ENCODE measurements around the gene ZNF207. TPM values are rescaled to one million over a fixed set of nuclear protein-coding genes. Genes with fewer than 3 reads are reported as not detected.

ZNF207 gene
- total and polyA plus RNA-seq, 9 of the 15 experiments (the other 6 are each of a cell fraction or from before 2014, with no cell fraction given) = 123 to 370 (median 250) TPM

- TF ChIP-seq ADNP (tag; IDR thresholded peaks at IDR 0.05) = no peak
- peak; percentile 97 for TF ChIP-seq RB1 (IDR thresholded peaks at IDR 0.05; ENCODE audit: low read depth)
- TF ChIP-seq ZNF174 (CRISPR knock-in tag; IDR thresholded peaks at IDR 0.05) = no peak
- no peak for TF ChIP-seq HDAC8 (tag; IDR thresholded peaks at IDR 0.05)
- no peak for TF ChIP-seq ZC3H4 (CRISPR knock-in tag; IDR thresholded peaks at IDR 0.05; ENCODE audit: borderline replicate concordance)
- TF ChIP-seq CXXC5 (CRISPR knock-in tag; IDR thresholded peaks at IDR 0.05) = peak; percentile 90
- TF ChIP-seq, protein P1, sequence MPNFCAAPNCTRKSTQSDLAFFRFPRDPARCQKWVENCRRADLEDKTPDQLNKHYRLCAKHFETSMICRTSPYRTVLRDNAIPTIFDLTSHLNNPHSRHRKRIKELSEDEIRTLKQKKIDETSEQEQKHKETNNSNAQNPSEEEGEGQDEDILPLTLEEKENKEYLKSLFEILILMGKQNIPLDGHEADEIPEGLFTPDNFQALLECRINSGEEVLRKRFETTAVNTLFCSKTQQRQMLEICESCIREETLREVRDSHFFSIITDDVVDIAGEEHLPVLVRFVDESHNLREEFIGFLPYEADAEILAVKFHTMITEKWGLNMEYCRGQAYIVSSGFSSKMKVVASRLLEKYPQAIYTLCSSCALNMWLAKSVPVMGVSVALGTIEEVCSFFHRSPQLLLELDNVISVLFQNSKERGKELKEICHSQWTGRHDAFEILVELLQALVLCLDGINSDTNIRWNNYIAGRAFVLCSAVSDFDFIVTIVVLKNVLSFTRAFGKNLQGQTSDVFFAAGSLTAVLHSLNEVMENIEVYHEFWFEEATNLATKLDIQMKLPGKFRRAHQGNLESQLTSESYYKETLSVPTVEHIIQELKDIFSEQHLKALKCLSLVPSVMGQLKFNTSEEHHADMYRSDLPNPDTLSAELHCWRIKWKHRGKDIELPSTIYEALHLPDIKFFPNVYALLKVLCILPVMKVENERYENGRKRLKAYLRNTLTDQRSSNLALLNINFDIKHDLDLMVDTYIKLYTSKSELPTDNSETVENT (CRISPR knock-in tag; IDR thresholded peaks at IDR 0.05) = 0 out of 2 replicates have a peak, but pooled peaks have one; percentile 28
- no peak for TF ChIP-seq NFIX (CRISPR knock-in tag; IDR thresholded peaks at IDR 0.05; ENCODE audit: low read depth)
- peak; percentile 82 for TF ChIP-seq POLR2A (conservative IDR thresholded peaks at IDR 0.05)
- TF ChIP-seq SUPT5H (IDR thresholded peaks at IDR 0.05) = peak; percentile 71
- TF ChIP-seq ZNF551 (CRISPR knock-in tag; IDR thresholded peaks at IDR 0.05) = no peak
- TF ChIP-seq CHD4 (IDR thresholded peaks at IDR 0.05; ENCODE audit: insufficient read depth, insufficient replicate concordance, low read depth, low read length, poor library complexity, severe bottlenecking) = no peak
- peak; percentile 86 for TF ChIP-seq SMAD4 (CRISPR knock-in tag; conservative IDR thresholded peaks at IDR 0.05)
- no peak for TF ChIP-seq IRF9 (tag; IDR thresholded peaks at IDR 0.05)
- TF ChIP-seq CBX5 (IDR thresholded peaks at IDR 0.05; ENCODE audit: borderline replicate concordance, low read depth) = 0 out of 2 replicates have a peak, but pooled peaks have one; percentile 24
- TF ChIP-seq XRCC5 (IDR thresholded peaks at IDR 0.05; ENCODE audit: low read depth, low read length) = peak; percentile 99
- TF ChIP-seq, protein P2, sequence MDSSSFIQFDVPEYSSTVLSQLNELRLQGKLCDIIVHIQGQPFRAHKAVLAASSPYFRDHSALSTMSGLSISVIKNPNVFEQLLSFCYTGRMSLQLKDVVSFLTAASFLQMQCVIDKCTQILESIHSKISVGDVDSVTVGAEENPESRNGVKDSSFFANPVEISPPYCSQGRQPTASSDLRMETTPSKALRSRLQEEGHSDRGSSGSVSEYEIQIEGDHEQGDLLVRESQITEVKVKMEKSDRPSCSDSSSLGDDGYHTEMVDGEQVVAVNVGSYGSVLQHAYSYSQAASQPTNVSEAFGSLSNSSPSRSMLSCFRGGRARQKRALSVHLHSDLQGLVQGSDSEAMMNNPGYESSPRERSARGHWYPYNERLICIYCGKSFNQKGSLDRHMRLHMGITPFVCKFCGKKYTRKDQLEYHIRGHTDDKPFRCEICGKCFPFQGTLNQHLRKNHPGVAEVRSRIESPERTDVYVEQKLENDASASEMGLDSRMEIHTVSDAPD (CRISPR knock-in tag; IDR thresholded peaks at IDR 0.05) = no peak
- peak; percentile 91 for TF ChIP-seq SIN3B (IDR thresholded peaks at IDR 0.05; ENCODE audit: low read depth)
- TF ChIP-seq SP1 (CRISPR knock-in tag; IDR thresholded peaks at IDR 0.05) = peak; percentile 83
- TF ChIP-seq THAP7 (CRISPR knock-in tag; IDR thresholded peaks at IDR 0.05) = peak; percentile 42; the same call in 1 of the 2 replicates
- no peak for TF ChIP-seq ZNF507 (tag; conservative IDR thresholded peaks at IDR 0.05)
- no peak for TF ChIP-seq ZNF277 (CRISPR knock-in tag; IDR thresholded peaks at IDR 0.05; ENCODE audit: borderline replicate concordance)
These were observed 7.9 kb upstream of the ZNF207 start, which contains the start of gene C17orf75 (continued) for GRCh38 chr17:32341857-32342602.
